ENCODE measurements around the gene CNN1. TPM values are rescaled to one million over a fixed set of nuclear protein-coding genes. Genes with fewer than 3 reads are reported as not detected.
A peak's percentile ranks its signal among the peaks of the same experiment; 100 is the strongest.

CNN1 gene
- total and polyA plus RNA-seq, 2 of the 4 experiments (the other 2 are of a cell fraction): 102 to 196 TPM

DNA sequence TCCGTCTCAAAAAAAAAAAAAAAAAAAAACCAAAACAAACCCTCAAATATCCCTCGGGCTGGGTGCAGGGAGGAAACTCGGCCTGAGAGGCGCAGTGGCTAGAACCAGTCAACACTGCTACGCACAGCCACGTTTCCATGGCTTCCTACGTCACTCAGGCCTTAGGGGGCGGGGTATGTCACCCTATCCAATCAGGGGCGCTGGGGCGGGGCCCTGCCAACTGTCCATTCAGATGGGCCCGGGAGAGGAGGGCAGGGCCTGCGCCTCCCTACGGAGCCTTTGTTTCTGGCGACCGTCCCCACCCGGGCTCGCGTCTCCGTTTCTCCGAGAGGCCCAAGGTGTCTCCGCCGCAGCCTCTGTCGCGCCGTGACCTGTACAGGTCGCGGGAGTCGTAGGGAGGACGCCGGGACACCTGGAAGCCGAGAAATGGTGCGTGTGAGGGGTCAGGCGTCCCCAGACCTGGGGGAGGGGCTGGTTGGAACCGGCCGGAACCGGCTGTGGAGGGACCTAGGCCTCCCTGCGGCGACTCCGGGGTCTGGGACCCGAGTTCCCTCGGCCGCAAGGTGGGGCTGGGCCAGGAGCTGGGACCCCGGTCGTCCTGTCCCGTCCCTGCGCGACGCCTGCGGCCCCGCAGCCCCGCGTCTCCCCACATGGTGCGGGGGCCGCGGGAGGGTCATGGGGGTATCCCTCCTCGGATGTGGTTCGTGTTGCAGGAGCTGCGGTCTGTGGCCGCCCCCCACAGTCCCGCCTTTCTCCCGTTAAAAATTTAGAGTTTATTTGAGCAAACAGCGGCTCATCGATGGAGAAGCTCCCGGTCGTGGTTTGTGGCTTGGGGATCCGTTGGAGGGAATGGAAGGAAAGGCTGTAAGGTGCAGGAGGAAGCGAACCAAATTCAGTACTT is 58.8 kb downstream of the CNN1 start, which contains the start of gene ZNF627:
ZNF627 (plus strand) TSS at position 282 of the 901 bp plus-strand sequence; CDS start at position 427, 145 bp downstream.
- H2BK120ac ChIP-seq (ENCODE audit: low read depth, low read length): peak within 1 kb of the TSS; percentile 75
- H2BK20ac ChIP-seq (ENCODE audit: low read depth, low read length): no peak within 1 kb of the TSS; the same call in 1 of the 2 replicates
- peak; percentile 96 for TF ChIP-seq POLR2A (IDR thresholded peaks at IDR 0.05; ENCODE audit: low read depth, low read length)
- TF ChIP-seq, protein P1, sequence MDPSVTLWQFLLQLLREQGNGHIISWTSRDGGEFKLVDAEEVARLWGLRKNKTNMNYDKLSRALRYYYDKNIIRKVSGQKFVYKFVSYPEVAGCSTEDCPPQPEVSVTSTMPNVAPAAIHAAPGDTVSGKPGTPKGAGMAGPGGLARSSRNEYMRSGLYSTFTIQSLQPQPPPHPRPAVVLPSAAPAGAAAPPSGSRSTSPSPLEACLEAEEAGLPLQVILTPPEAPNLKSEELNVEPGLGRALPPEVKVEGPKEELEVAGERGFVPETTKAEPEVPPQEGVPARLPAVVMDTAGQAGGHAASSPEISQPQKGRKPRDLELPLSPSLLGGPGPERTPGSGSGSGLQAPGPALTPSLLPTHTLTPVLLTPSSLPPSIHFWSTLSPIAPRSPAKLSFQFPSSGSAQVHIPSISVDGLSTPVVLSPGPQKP (IDR thresholded peaks at IDR 0.05; ENCODE audit: borderline replicate concordance, low read depth, low read length): no peak
- no peak for TF ChIP-seq RFX5 (IDR thresholded peaks at IDR 0.05; ENCODE audit: low read depth, low read length)
- TF ChIP-seq NFE2L2 (IDR thresholded peaks at IDR 0.05; ENCODE audit: low read depth, low read length): no peak
- no peak for TF ChIP-seq BHLHE40 (IDR thresholded peaks at IDR 0.05; ENCODE audit: low read depth, low read length)
- TF ChIP-seq MAZ (IDR thresholded peaks at IDR 0.05; ENCODE audit: borderline replicate concordance, low read depth, low read length): peak; percentile 57; the same call in 1 of the 2 replicates
- TF ChIP-seq CEBPB (IDR thresholded peaks at IDR 0.05; ENCODE audit: low read depth, low read length): no peak
- TF ChIP-seq, protein P2, sequence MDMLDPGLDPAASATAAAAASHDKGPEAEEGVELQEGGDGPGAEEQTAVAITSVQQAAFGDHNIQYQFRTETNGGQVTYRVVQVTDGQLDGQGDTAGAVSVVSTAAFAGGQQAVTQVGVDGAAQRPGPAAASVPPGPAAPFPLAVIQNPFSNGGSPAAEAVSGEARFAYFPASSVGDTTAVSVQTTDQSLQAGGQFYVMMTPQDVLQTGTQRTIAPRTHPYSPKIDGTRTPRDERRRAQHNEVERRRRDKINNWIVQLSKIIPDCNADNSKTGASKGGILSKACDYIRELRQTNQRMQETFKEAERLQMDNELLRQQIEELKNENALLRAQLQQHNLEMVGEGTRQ (IDR thresholded peaks at IDR 0.05; ENCODE audit: low read depth, low read length): no peak
- TF ChIP-seq, protein P3, sequence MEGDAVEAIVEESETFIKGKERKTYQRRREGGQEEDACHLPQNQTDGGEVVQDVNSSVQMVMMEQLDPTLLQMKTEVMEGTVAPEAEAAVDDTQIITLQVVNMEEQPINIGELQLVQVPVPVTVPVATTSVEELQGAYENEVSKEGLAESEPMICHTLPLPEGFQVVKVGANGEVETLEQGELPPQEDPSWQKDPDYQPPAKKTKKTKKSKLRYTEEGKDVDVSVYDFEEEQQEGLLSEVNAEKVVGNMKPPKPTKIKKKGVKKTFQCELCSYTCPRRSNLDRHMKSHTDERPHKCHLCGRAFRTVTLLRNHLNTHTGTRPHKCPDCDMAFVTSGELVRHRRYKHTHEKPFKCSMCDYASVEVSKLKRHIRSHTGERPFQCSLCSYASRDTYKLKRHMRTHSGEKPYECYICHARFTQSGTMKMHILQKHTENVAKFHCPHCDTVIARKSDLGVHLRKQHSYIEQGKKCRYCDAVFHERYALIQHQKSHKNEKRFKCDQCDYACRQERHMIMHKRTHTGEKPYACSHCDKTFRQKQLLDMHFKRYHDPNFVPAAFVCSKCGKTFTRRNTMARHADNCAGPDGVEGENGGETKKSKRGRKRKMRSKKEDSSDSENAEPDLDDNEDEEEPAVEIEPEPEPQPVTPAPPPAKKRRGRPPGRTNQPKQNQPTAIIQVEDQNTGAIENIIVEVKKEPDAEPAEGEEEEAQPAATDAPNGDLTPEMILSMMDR (conservative IDR thresholded peaks at IDR 0.05; ENCODE audit: low read depth, low read length): 0 out of 2 replicates have a peak, but pooled peaks have one; percentile 16
- TF ChIP-seq FOS (IDR thresholded peaks at IDR 0.05; ENCODE audit: low read depth, low read length): peak; percentile 10; the same call in 1 of the 2 replicates
- 0 out of 2 replicates have a peak, but pooled peaks have one; percentile 16 for TF ChIP-seq MXI1 (IDR thresholded peaks at IDR 0.05; ENCODE audit: borderline replicate concordance, low read depth, low read length)
- no peak for TF ChIP-seq MAFK (IDR thresholded peaks at IDR 0.05; ENCODE audit: low read depth, low read length)
- peak within 1 kb of the TSS; percentile 99 for H2AFZ ChIP-seq (replicated peaks; ENCODE audit: low read length, poor library complexity)
- 0% methylated on average over 3 of the region's 67 CpGs; no CpG with 5 or more reads in 1 of the 2 experiments for WGBS, 2 experiments (ENCODE audit: extremely low coverage in 2 of 2, insufficient read length in 1 of 2)
- peak within 1 kb of the TSS; percentile 100 for H3K27ac ChIP-seq (ENCODE audit: insufficient read depth, low read length)
- no peak within 1 kb of the TSS for H2BK15ac ChIP-seq (ENCODE audit: low read depth, low read length)
- peaks cover 8% of the 10 kb centered on the region for H3K36me3 ChIP-seq (ENCODE audit: control insufficient read depth, insufficient read depth, low read length)
- H3K4ac ChIP-seq (ENCODE audit: low read depth, low read length): peak within 1 kb of the TSS; percentile 96
- peak within 1 kb of the TSS; percentile 57 to 98 for H4K8ac ChIP-seq (ENCODE audit: low read depth in 2 of 2, low read length in 2 of 2)
- peaks cover 12 to 37% of the 10 kb centered on the region in 2 experiments for H3K79me1 ChIP-seq (ENCODE audit: low read depth in 1 of 2, low read length in 2 of 2)
- peak within 1 kb of the TSS; percentile 99 for H2BK5ac ChIP-seq (ENCODE audit: low read depth, low read length, poor library complexity, severe bottlenecking)
- peak within 1 kb of the TSS; percentile 100 for H3K9ac ChIP-seq (ENCODE audit: low read depth, low read length)
- ChIA-PET CTCF (interaction anchor here (0.6 to 0.7 kb wide), 2 partner anchors 14 to 32 kb away, joined by 3 to 7 read pairs; no protein-coding TSS in a partner anchor), POLR2A (ENCODE audit: unreplicated experiment) (no interaction called here)
- intact Hi-C loops (cut with micrococcal nuclease) (no loop called here), dilution Hi-C loops (cut with HindIII; ENCODE audit: low sequenced_read_pairs, unreplicated experiment) (no loop called here), in situ Hi-C loops (cut with MboI; ENCODE audit: low sequenced_read_pairs) (no loop called here)
- H3K56ac ChIP-seq (ENCODE audit: extremely low read depth, insufficient read depth, low read length): peak within 1 kb of the TSS; percentile 80; the same call in 1 of the 2 replicates
- peak within 1 kb of the TSS; percentile 99 for H3K4me3 ChIP-seq (ENCODE audit: insufficient read depth, low read depth, low read length)
- H4K5ac ChIP-seq (ENCODE audit: low read depth, low read length): peak within 1 kb of the TSS; percentile 99
- H3K9me3 ChIP-seq (ENCODE audit: control insufficient read depth, insufficient read depth, low read length): no peaks in the 10 kb centered on the region
- peak within 1 kb of the TSS; percentile 73 for H3K4me2 ChIP-seq (ENCODE audit: low read depth, low read length)
- peak within 1 kb of the TSS; percentile 99 for H3K14ac ChIP-seq (replicated peaks; ENCODE audit: low read depth, low read length)
- H3K9me1 ChIP-seq (ENCODE audit: insufficient read depth, low read length): peaks cover 10% of the 10 kb centered on the region; the same call in 1 of the 2 replicates
- ATAC-seq (ENCODE audit: low read depth) (peak; percentile 100), DNase-seq (peak; percentile 98)
- peak within 1 kb of the TSS; percentile 93 for H2AK5ac ChIP-seq (ENCODE audit: low read depth, low read length)
- H2AK9ac ChIP-seq (replicated peaks; ENCODE audit: low read depth, low read length, poor library complexity): peak within 1 kb of the TSS; percentile 99
- H4K91ac ChIP-seq (ENCODE audit: insufficient read depth, low read depth, low read length): peak within 1 kb of the TSS; percentile 87
- H3K4me1 ChIP-seq (ENCODE audit: control insufficient read depth, insufficient read depth, low read length): no peaks in the 10 kb centered on the region; the same call in 1 of the 2 replicates
- peaks cover 30% of the 10 kb centered on the region for H4K20me1 ChIP-seq (ENCODE audit: insufficient read depth, low read length)
- H3K23ac ChIP-seq (ENCODE audit: low read depth, low read length): peak within 1 kb of the TSS; percentile 92
- H3K27me3 ChIP-seq (ENCODE audit: control insufficient read depth, insufficient read depth, low read length): no peaks in the 10 kb centered on the region
- BruUV-seq (replicated peaks): no TSS peak
- H3K18ac ChIP-seq (ENCODE audit: low read depth, low read length): peak within 1 kb of the TSS; percentile 98

Data from IMR-90 (cell line).